Esophagus squamous epithelium (tissue), 5 donors: Measurements from ENCODE around the gene KRT24. TPM values are rescaled to one million over a fixed set of nuclear protein-coding genes. Genes with fewer than 3 reads are reported as not detected.
A peak's percentile ranks its signal among the peaks of the same experiment; 100 is the strongest.

Experiments
- DNase-seq: peaks from one replicate; lab custom pipeline; 2025; lab: John Stamatoyannopoulos, UW
- H3K27ac ChIP-seq, 4 donors: fragments of 200-600 bp; sonication (generic); one replicate each; pipeline ENCODE4 v1.5.1; 2016 to 2019; ENCODE audit warnings: mild to moderate bottlenecking in 1 of 4
- H3K27me3 ChIP-seq, 4 donors: fragments of 200-600 bp; sonication (generic); 1 replicate in 3 of 4; 2 replicates in 1 of 4; pipeline versions ENCODE4 v1.5.1 to v1.6.0; 2017 to 2021; ENCODE audit warnings: antibody characterized with exemption in 1 of 4
- H3K36me3 ChIP-seq, 3 donors: fragments of 200-600 bp; sonication (generic); one replicate each; pipeline ENCODE4 v1.5.1; 2016 to 2019
- H3K4me1 ChIP-seq, 3 donors: fragments of 200-600 bp; sonication (generic); one replicate each; pipeline ENCODE4 v1.5.1; 2017 to 2019
- H3K4me3 ChIP-seq, 4 donors: fragments of 200-600 bp; sonication (generic); 1 replicate in 3 of 4; 2 replicates in 1 of 4; pipeline ENCODE4 v1.5.1; 2016 to 2019; ENCODE audit warnings: mild to moderate bottlenecking in 2 of 4, moderate library complexity in 1 of 4
- H3K9me3 ChIP-seq, 3 donors: fragments of 200-600 bp; sonication (generic); one replicate each; pipeline ENCODE4 v1.5.1; 2016 to 2019
- CTCF ChIP-seq, 6 experiments: fragments of 450-650 bp in 4 of 6; fragments of 200-600 bp in 2 of 6; sonication (generic) in 2 of 6; IDR thresholded peaks; one replicate each; pipeline ENCODE4 v1.5.1; 2016 to 2019; ENCODE audit warnings: antibody characterized with exemption in 6 of 6, mild to moderate bottlenecking in 4 of 6, moderate library complexity in 4 of 6
- POLR2A ChIP-seq, 4 donors: fragments of 450-650 bp; IDR thresholded peaks; one replicate each; pipeline ENCODE4 v1.6.1; 2017; ENCODE audit warnings: antibody characterized with exemption in 4 of 4, mild to moderate bottlenecking in 4 of 4, moderate library complexity in 3 of 4
- WGBS, 2 donors: methylation state at CpG; one replicate each; pipeline ENCODE4 v1.1.5; 2018; 5-methylcytosine and 5-hydroxymethylcytosine counted together
- intact Hi-C: fragments of 100-400 bp; cut with DNase I; formaldehyde crosslinking; loops from one replicate; pipeline ENCODE4 v1.15.0; 2022
- total RNA-seq, 4 donors: library from RNA; depleted of rRNA; stranded (reverse); fragments of >200 nt; gene quantifications; one replicate each; pipeline ENCODE4 v1.1.0, GENCODE V29; 2016
- donor health status: DM: yes; HTN: yes; CAD: no.

Gene KRT24
- total RNA-seq, 4 donors from 2014 or later: 5.5 to 369 (median 23.4) TPM

- peaks cover 0 to 9% (median 3%) of the 10 kb centered on the region in 3 donors for H3K4me1 ChIP-seq
- no peak overlapping the region for H3K27ac ChIP-seq
- no peaks in the 10 kb centered on the region for H3K9me3 ChIP-seq
- peaks cover 0 to 28% (median 0%) of the 10 kb centered on the region in 4 donors for H3K27me3 ChIP-seq
- H3K36me3 ChIP-seq: no peaks in the 10 kb centered on the region
- DNase-seq: no peak
- H3K4me3 ChIP-seq: no peak overlapping the region
- 69 to 73% methylated on average over 3 of the region's 3 CpGs for WGBS, 2 donors
- no peak for TF ChIP-seq POLR2A (IDR thresholded peaks at IDR 0.05)
- TF ChIP-seq CTCF (IDR thresholded peaks at IDR 0.05): no peak
- intact Hi-C loops: no loop called here
Observed at GRCh38 chr17:40663252-40663651, 40.3 kb downstream of the KRT24 start.

- intact Hi-C loops: no loop called here
- WGBS, 2 donors: 75 to 86% methylated on average over 7 of the region's 7 CpGs
- no peak for TF ChIP-seq CTCF (IDR thresholded peaks at IDR 0.05)
- TF ChIP-seq POLR2A (IDR thresholded peaks at IDR 0.05): no peak
Observed at GRCh38 chr17:40659911-40660310, 43.6 kb downstream of the KRT24 start.

GRCh38 chr17:40658396-40658795 lies 45.2 kb downstream of the KRT24 start:
- peaks cover 0 to under 1% (median 0%) of the 10 kb centered on the region in 3 donors for H3K4me1 ChIP-seq
- TF ChIP-seq POLR2A (IDR thresholded peaks at IDR 0.05): no peak
- TF ChIP-seq CTCF (IDR thresholded peaks at IDR 0.05): no peak
- DNase-seq: no peak
- H3K9me3 ChIP-seq: no peaks in the 10 kb centered on the region
- intact Hi-C loops: no loop called here
- no peaks in the 10 kb centered on the region for H3K36me3 ChIP-seq
- peaks cover 0 to 5% (median 0%) of the 10 kb centered on the region in 4 donors for H3K27me3 ChIP-seq
- no peak overlapping the region for H3K4me3 ChIP-seq
- no peak overlapping the region for H3K27ac ChIP-seq

More at GRCh38 chr17:40659911-40660310, 43.6 kb downstream of the KRT24 start:
- no peaks in the 10 kb centered on the region for H3K9me3 ChIP-seq
- H3K36me3 ChIP-seq: no peaks in the 10 kb centered on the region
- H3K27ac ChIP-seq: no peak overlapping the region
- no peak overlapping the region for H3K4me3 ChIP-seq
- H3K27me3 ChIP-seq: peaks cover 0 to 10% (median 0%) of the 10 kb centered on the region in 4 donors
- no peak for DNase-seq
- peaks cover 0 to 4% (median 0%) of the 10 kb centered on the region in 3 donors for H3K4me1 ChIP-seq

GRCh38 chr17:40651939-40652338 lies 51.6 kb downstream of the KRT24 start:
- intact Hi-C loops: no loop called here
- H3K27ac ChIP-seq: no peak overlapping the region
- peaks cover 7 to 16% (median 7%) of the 10 kb centered on the region in 3 donors for H3K4me1 ChIP-seq
- no peak for DNase-seq
- TF ChIP-seq POLR2A (IDR thresholded peaks at IDR 0.05) (no peak), CTCF (IDR thresholded peaks at IDR 0.05) (no peak)
- WGBS, 2 donors: 64 to 86% methylated on average over 5 of the region's 5 CpGs
- no peaks in the 10 kb centered on the region for H3K36me3 ChIP-seq
- H3K9me3 ChIP-seq: no peaks in the 10 kb centered on the region
- no peak overlapping the region for H3K4me3 ChIP-seq
- no peaks in the 10 kb centered on the region for H3K27me3 ChIP-seq

GRCh38 chr17:40648384-40648968 lies 55.1 kb downstream of the KRT24 start:
- no peak for DNase-seq
- Histone ChIP-seq H3K4me3 (peak overlapping the region; percentile 86 to 99 (median 86)), H3K27ac (peak overlapping the region; percentile 97 to 99 (median 98)), H3K36me3 (peaks cover 0 to 20% (median 0%) of the 10 kb centered on the region in 3 donors), H3K9me3 (no peaks in the 10 kb centered on the region), H3K27me3 (no peaks in the 10 kb centered on the region), H3K4me1 (peaks cover 11 to 47% (median 24%) of the 10 kb centered on the region in 3 donors)
- no peak for TF ChIP-seq CTCF (IDR thresholded peaks at IDR 0.05)
- TF ChIP-seq POLR2A (IDR thresholded peaks at IDR 0.05): no peak
- intact Hi-C loops: no loop called here
- 3 to 5% methylated on average over 16 to 21 of the region's 28 CpGs for WGBS, 2 donors

Other genes starting within 250 kb of the KRT24 start
- gene TNS4, start 202.1 kb downstream of the KRT24 start, total RNA-seq: 100 to 1,000 TPM in 1 of 4 donors, 10 to 100 TPM in 3; 34.6 to 104 (median 71.1) TPM
- under 1 TPM in 3 of 4 donors, not detected in 1; 0.12 to 0.95 (median 0.53) TPM for gene CCR7, start 138.3 kb downstream of the KRT24 start, total RNA-seq
- gene SMARCE1, start 55.9 kb downstream of the KRT24 start, total RNA-seq: 10 to 100 TPM; 47.2 to 89.3 (median 62.5) TPM
- 1 to 10 TPM in 2 of 4 donors, under 1 TPM in 1, not detected in 1; 0.79 to 1.8 (median 1.3) TPM for gene KRT222, start 38.6 kb downstream of the KRT24 start, total RNA-seq
- gene KRT25, start 51.6 kb upstream of the KRT24 start, total RNA-seq: not detected
- not detected for gene KRT26, start 68.4 kb upstream of the KRT24 start, total RNA-seq
- gene KRT27, start 78.8 kb upstream of the KRT24 start, total RNA-seq: not detected
- not detected for gene KRT28, start 96.2 kb upstream of the KRT24 start, total RNA-seq
- gene KRT10, start 118.9 kb upstream of the KRT24 start, total RNA-seq: 10 to 100 TPM; 14.4 to 50.0 (median 33.2) TPM
- not detected for gene KRT12, start 163.5 kb upstream of the KRT24 start, total RNA-seq
- not detected for gene KRT20, start 181.5 kb upstream of the KRT24 start, total RNA-seq
- gene KRT23, start 233.9 kb upstream of the KRT24 start, total RNA-seq: 10 to 100 TPM in 1 of 4 donors, 1 to 10 TPM in 2, under 1 TPM in 1; 0.38 to 19.6 (median 4.9) TPM